Astrocyte of the spinal cord (primary cell): ENCODE data around the gene MSMP.

Source experiments
- DNase-seq: peaks from one replicate; pipeline ENCODE4 v3.0.0; 2011; ENCODE audit warnings: low read depth, low spot score
- H3K4me3 ChIP-seq: 2 replicates; pipeline ENCODE4 v1.5.1; 2011; ENCODE audit warnings: low read depth, mild to moderate bottlenecking, low read length, moderate library complexity
- CTCF ChIP-seq: IDR thresholded peaks from 2 replicates; pipeline ENCODE4 v1.5.1; 2012; ENCODE audit warnings: low read depth, mild to moderate bottlenecking, low read length, inconsistent platforms
- in situ Hi-C: cut with HindIII; loops from 2 replicates; pipeline ENCODE4 v1.10.0; 2017; ENCODE audit warnings: low sequenced_read_pairs

Gene MSMP

GRCh38 chr9:35713578-35713977 lies 40.5 kb downstream of the MSMP start:
- no peak overlapping the region for H3K4me3 ChIP-seq
- no peak for DNase-seq
- no peak for TF ChIP-seq CTCF
- in situ Hi-C loops, result no loop called here

GRCh38 chr9:35712762-35713400 lies 41.2 kb downstream of the MSMP start:
- no peak for DNase-seq
- no peak overlapping the region for H3K4me3 ChIP-seq
- in situ Hi-C loops, result no loop called here
- TF ChIP-seq CTCF, result no peak

- in situ Hi-C loops, result no loop called here
- DNase-seq, result no peak
- TF ChIP-seq CTCF, result no peak
- H3K4me3 ChIP-seq, result no peak overlapping the region
These were observed 42.3 kb downstream of the MSMP start for GRCh38 chr9:35711501-35712428.

GRCh38 chr9:35710818-35711500 lies 43.1 kb downstream of the MSMP start:
- in situ Hi-C loops, result no loop called here
- no peak for DNase-seq
- no peak overlapping the region for H3K4me3 ChIP-seq
- TF ChIP-seq CTCF, result no peak

GRCh38 chr9:35708146-35708545 lies 45.9 kb downstream of the MSMP start:
- DNase-seq, result no peak
- in situ Hi-C loops, result no loop called here
- TF ChIP-seq CTCF, result no peak
- H3K4me3 ChIP-seq, result no peak overlapping the region

GRCh38 chr9:35706951-35707350 lies 47.1 kb downstream of the MSMP start:
- TF ChIP-seq CTCF, result no peak
- in situ Hi-C loops, result no loop called here
- DNase-seq, result no peak
- H3K4me3 ChIP-seq, result no peak overlapping the region
